ENCODE measurements around the gene SLC25A2. TPM values are rescaled to one million over a fixed set of nuclear protein-coding genes. Genes with fewer than 3 reads are reported as not detected.

SLC25A2 gene
- total and polyA plus RNA-seq, 7 donors = 0.35 to 0.82 (median 0.81) TPM; not detected in 4

DNA sequence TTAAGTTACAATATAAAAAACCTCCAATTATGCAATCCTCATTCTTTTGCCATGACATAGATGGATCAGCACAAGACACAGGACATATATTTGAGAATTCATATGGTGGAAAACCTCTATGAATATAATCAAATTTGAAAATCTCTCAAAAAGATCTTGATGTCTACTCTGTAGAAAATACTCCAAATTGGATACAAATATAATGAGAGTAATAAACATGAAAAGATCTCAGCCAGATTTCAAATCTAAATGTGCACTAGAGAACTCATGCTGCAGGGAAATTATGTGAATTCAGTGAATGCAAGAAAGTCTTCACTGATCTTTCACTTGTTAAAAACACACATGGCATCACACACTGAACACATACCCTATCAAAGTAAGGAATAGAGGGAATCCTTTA lies 44.9 kb downstream of the SLC25A2 start:
- intact Hi-C loops (cut with DNase I) = no loop called here
- TF ChIP-seq POLR2A (IDR thresholded peaks at IDR 0.05) = no peak
- TF ChIP-seq EP300 (IDR thresholded peaks at IDR 0.05) = no peak
- TF ChIP-seq, protein P1, sequence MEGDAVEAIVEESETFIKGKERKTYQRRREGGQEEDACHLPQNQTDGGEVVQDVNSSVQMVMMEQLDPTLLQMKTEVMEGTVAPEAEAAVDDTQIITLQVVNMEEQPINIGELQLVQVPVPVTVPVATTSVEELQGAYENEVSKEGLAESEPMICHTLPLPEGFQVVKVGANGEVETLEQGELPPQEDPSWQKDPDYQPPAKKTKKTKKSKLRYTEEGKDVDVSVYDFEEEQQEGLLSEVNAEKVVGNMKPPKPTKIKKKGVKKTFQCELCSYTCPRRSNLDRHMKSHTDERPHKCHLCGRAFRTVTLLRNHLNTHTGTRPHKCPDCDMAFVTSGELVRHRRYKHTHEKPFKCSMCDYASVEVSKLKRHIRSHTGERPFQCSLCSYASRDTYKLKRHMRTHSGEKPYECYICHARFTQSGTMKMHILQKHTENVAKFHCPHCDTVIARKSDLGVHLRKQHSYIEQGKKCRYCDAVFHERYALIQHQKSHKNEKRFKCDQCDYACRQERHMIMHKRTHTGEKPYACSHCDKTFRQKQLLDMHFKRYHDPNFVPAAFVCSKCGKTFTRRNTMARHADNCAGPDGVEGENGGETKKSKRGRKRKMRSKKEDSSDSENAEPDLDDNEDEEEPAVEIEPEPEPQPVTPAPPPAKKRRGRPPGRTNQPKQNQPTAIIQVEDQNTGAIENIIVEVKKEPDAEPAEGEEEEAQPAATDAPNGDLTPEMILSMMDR (IDR thresholded peaks at IDR 0.05) = no peak
- TF ChIP-seq POLR2AphosphoS5 (IDR thresholded peaks at IDR 0.05) = no peak
- H3K4me1 ChIP-seq = no peaks in the 10 kb centered on the region
- H3K4me3 ChIP-seq = no peak overlapping the region
- H3K36me3 ChIP-seq = peaks cover 0 to 14% (median 0%) of the 10 kb centered on the region in 4 donors
- no peak for DNase-seq
- H3K9me3 ChIP-seq = peaks cover 57 to 99% (median 76%) of the 10 kb centered on the region in 4 donors
- no peak overlapping the region for H3K27ac ChIP-seq
- H3K27me3 ChIP-seq = no peaks in the 10 kb centered on the region

DNA sequence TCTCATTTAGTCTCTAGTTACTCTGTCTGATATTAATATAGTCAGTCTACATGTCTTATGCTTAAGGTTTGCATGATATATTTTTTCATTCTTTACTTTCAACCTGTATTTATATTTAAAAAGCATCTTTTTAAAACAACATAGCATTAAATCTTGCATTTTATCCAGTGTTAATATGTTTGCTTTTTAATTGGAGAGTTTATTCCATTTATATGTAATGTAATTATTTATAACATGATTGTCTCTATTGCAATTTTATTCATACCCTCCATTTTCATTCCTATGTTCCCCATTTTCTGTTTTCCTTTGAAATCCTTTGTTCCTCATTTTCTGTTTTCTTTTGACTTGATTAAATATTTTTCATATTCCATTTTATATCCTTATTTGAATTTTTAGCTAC lies 45.4 kb downstream of the SLC25A2 start:
- H3K4me1 ChIP-seq = no peaks in the 10 kb centered on the region
- intact Hi-C loops (cut with DNase I) = no loop called here
- H3K27ac ChIP-seq = no peak overlapping the region
- H3K4me3 ChIP-seq = no peak overlapping the region
- H3K36me3 ChIP-seq = peaks cover 0 to 14% (median 0%) of the 10 kb centered on the region in 4 donors
- no peak for DNase-seq
- peaks cover 58 to 99% (median 74%) of the 10 kb centered on the region in 4 donors for H3K9me3 ChIP-seq
- no peaks in the 10 kb centered on the region for H3K27me3 ChIP-seq
- TF ChIP-seq POLR2A (IDR thresholded peaks at IDR 0.05) = no peak
- TF ChIP-seq, protein P1 (IDR thresholded peaks at IDR 0.05) = no peak
- no peak for TF ChIP-seq POLR2AphosphoS5 (IDR thresholded peaks at IDR 0.05)
- no peak for TF ChIP-seq EP300 (IDR thresholded peaks at IDR 0.05)

Other genes starting within 250 kb of the SLC25A2 start
Only the 30 nearest of the 38 such genes appear.
- 1 to 10 TPM; 1.4 to 5.3 (median 2.5) TPM for gene PCDHB7, start 131.4 kb downstream of the SLC25A2 start, total RNA-seq
- under 1 TPM in 1 of 3 donors, not detected in 2; 0.28 TPM for gene PCDHB7, start 131.4 kb downstream of the SLC25A2 start, polyA plus RNA-seq
- 1 to 10 TPM in 2 of 4 donors, under 1 TPM in 2; 0.71 to 2.3 (median 1.4) TPM for gene PCDHB8, start 126.3 kb downstream of the SLC25A2 start, total RNA-seq
- gene PCDHB8, start 126.3 kb downstream of the SLC25A2 start, polyA plus RNA-seq = under 1 TPM in 1 of 3 donors, not detected in 2; 0.19 TPM
- 1 to 10 TPM; 3.6 to 6.3 (median 4.8) TPM for gene PCDHB16, start 121.7 kb downstream of the SLC25A2 start, total RNA-seq
- gene PCDHB16, start 121.7 kb downstream of the SLC25A2 start, polyA plus RNA-seq = under 1 TPM in 1 of 3 donors, not detected in 2; 0.29 TPM
- 1 to 10 TPM; 2.1 to 6.2 (median 5.1) TPM for gene PCDHB9, start 116.9 kb downstream of the SLC25A2 start, total RNA-seq
- gene PCDHB9, start 116.9 kb downstream of the SLC25A2 start, polyA plus RNA-seq = under 1 TPM in 2 of 3 donors, not detected in 1; under 0.01 to 0.26 TPM
- gene PCDHB10, start 111.7 kb downstream of the SLC25A2 start, total RNA-seq = 1 to 10 TPM; 3.9 to 6.2 (median 4.9) TPM
- under 1 TPM in 2 of 3 donors, not detected in 1; 0.60 to 0.80 TPM for gene PCDHB10, start 111.7 kb downstream of the SLC25A2 start, polyA plus RNA-seq
- 1 to 10 TPM; 1.8 to 5.0 (median 3.6) TPM for gene PCDHB11, start 104.4 kb downstream of the SLC25A2 start, total RNA-seq
- gene PCDHB11, start 104.4 kb downstream of the SLC25A2 start, polyA plus RNA-seq = under 1 TPM in 1 of 3 donors, not detected in 2; 0.34 TPM
- 10 to 100 TPM in 1 of 4 donors, 1 to 10 TPM in 3; 4.3 to 10.2 (median 5.7) TPM for gene PCDHB12, start 95.3 kb downstream of the SLC25A2 start, total RNA-seq
- under 1 TPM in 2 of 3 donors, not detected in 1; 0.34 to 0.60 TPM for gene PCDHB12, start 95.3 kb downstream of the SLC25A2 start, polyA plus RNA-seq
- gene PCDHB13, start 90.1 kb downstream of the SLC25A2 start, total RNA-seq = 1 to 10 TPM; 3.3 to 7.8 (median 6.1) TPM
- under 1 TPM in 2 of 3 donors, not detected in 1; 0.23 to 0.52 TPM for gene PCDHB13, start 90.1 kb downstream of the SLC25A2 start, polyA plus RNA-seq
- gene PCDHB14, start 80.7 kb downstream of the SLC25A2 start, total RNA-seq = 10 to 100 TPM in 1 of 4 donors, 1 to 10 TPM in 3; 6.3 to 10.5 (median 8.3) TPM
- gene PCDHB14, start 80.7 kb downstream of the SLC25A2 start, polyA plus RNA-seq = 1 to 10 TPM in 1 of 3 donors, not detected in 2; 1.0 TPM
- gene PCDHB15, start 58.7 kb downstream of the SLC25A2 start, total RNA-seq = 1 to 10 TPM; 2.9 to 7.3 (median 5.4) TPM
- under 1 TPM in 2 of 3 donors, not detected in 1; 0.23 to 0.93 TPM for gene PCDHB15, start 58.7 kb downstream of the SLC25A2 start, polyA plus RNA-seq
- 10 to 100 TPM; 44.9 to 62.2 (median 48.1) TPM for gene TAF7, start 16.7 kb upstream of the SLC25A2 start, total RNA-seq
- gene TAF7, start 16.7 kb upstream of the SLC25A2 start, polyA plus RNA-seq = 10 to 100 TPM; 60.1 to 68.0 (median 62.7) TPM
- 1 to 10 TPM in 3 of 4 donors, under 1 TPM in 1; 0.71 to 1.4 (median 1.1) TPM for gene PCDHGA1, start 26.5 kb upstream of the SLC25A2 start, total RNA-seq
- gene PCDHGA1, start 26.5 kb upstream of the SLC25A2 start, polyA plus RNA-seq = under 1 TPM in 1 of 3 donors, not detected in 2; 0.26 TPM
- gene PCDHGA2, start 34.7 kb upstream of the SLC25A2 start, total RNA-seq = 1 to 10 TPM; 2.8 to 4.9 (median 3.8) TPM
- under 1 TPM in 1 of 3 donors, not detected in 2; 0.47 TPM for gene PCDHGA2, start 34.7 kb upstream of the SLC25A2 start, polyA plus RNA-seq
- 1 to 10 TPM; 1.5 to 4.4 (median 3.1) TPM for gene PCDHGA3, start 39.8 kb upstream of the SLC25A2 start, total RNA-seq
- gene PCDHGA3, start 39.8 kb upstream of the SLC25A2 start, polyA plus RNA-seq = under 1 TPM in 2 of 3 donors, not detected in 1; 0.19 to 0.60 TPM
- gene PCDHGB1, start 46.0 kb upstream of the SLC25A2 start, total RNA-seq = 1 to 10 TPM; 2.5 to 8.4 (median 4.1) TPM
- under 1 TPM in 1 of 3 donors, not detected in 2; 0.26 TPM for gene PCDHGB1, start 46.0 kb upstream of the SLC25A2 start, polyA plus RNA-seq
- 10 to 100 TPM in 1 of 4 donors, 1 to 10 TPM in 3; 5.0 to 11.3 (median 6.7) TPM for gene PCDHGA4, start 51.0 kb upstream of the SLC25A2 start, total RNA-seq
- under 1 TPM in 1 of 3 donors, not detected in 2; 0.47 TPM for gene PCDHGA4, start 51.0 kb upstream of the SLC25A2 start, polyA plus RNA-seq
- 10 to 100 TPM in 2 of 4 donors, 1 to 10 TPM in 2; 4.3 to 12.9 (median 8.0) TPM for gene PCDHGB2, start 55.9 kb upstream of the SLC25A2 start, total RNA-seq
- gene PCDHGB2, start 55.9 kb upstream of the SLC25A2 start, polyA plus RNA-seq = under 1 TPM in 1 of 3 donors, not detected in 2; 0.51 TPM
- 1 to 10 TPM; 5.3 to 8.3 (median 7.2) TPM for gene PCDHGA5, start 60.1 kb upstream of the SLC25A2 start, total RNA-seq
- gene PCDHGA5, start 60.1 kb upstream of the SLC25A2 start, polyA plus RNA-seq = under 1 TPM in 1 of 3 donors, not detected in 2; 0.57 TPM
- gene PCDHGB3, start 66.2 kb upstream of the SLC25A2 start, total RNA-seq = 10 to 100 TPM in 1 of 4 donors, 1 to 10 TPM in 3; 6.1 to 16.1 (median 7.7) TPM
- gene PCDHGB3, start 66.2 kb upstream of the SLC25A2 start, polyA plus RNA-seq = under 1 TPM in 2 of 3 donors, not detected in 1; under 0.01 to 0.41 TPM
- gene PCDHGA6, start 69.8 kb upstream of the SLC25A2 start, total RNA-seq = 10 to 100 TPM in 2 of 4 donors, 1 to 10 TPM in 2; 5.4 to 13.6 (median 8.4) TPM
- under 1 TPM in 1 of 3 donors, not detected in 2; 0.85 TPM for gene PCDHGA6, start 69.8 kb upstream of the SLC25A2 start, polyA plus RNA-seq
- 10 to 100 TPM in 3 of 4 donors, 1 to 10 TPM in 1; 8.2 to 15.2 (median 10.9) TPM for gene PCDHGA7, start 78.7 kb upstream of the SLC25A2 start, total RNA-seq
- gene PCDHGA7, start 78.7 kb upstream of the SLC25A2 start, polyA plus RNA-seq = under 1 TPM in 1 of 3 donors, not detected in 2; 0.42 TPM
- 1 to 10 TPM; 6.1 to 9.1 (median 7.5) TPM for gene PCDHGB4, start 83.6 kb upstream of the SLC25A2 start, total RNA-seq
- under 1 TPM in 1 of 3 donors, not detected in 2; 0.54 TPM for gene PCDHGB4, start 83.6 kb upstream of the SLC25A2 start, polyA plus RNA-seq
- gene PCDHGA8, start 88.6 kb upstream of the SLC25A2 start, total RNA-seq = 1 to 10 TPM; 4.4 to 7.9 (median 6.6) TPM
- under 1 TPM in 1 of 3 donors, not detected in 2; 0.16 TPM for gene PCDHGA8, start 88.6 kb upstream of the SLC25A2 start, polyA plus RNA-seq
- gene PCDHGB5, start 93.9 kb upstream of the SLC25A2 start, total RNA-seq = 10 to 100 TPM; 10.0 to 16.6 (median 11.8) TPM
- 1 to 10 TPM in 1 of 3 donors, under 1 TPM in 1, not detected in 1; 0.23 to 1.3 TPM for gene PCDHGB5, start 93.9 kb upstream of the SLC25A2 start, polyA plus RNA-seq
- 10 to 100 TPM in 3 of 4 donors, 1 to 10 TPM in 1; 7.5 to 15.8 (median 11.3) TPM for gene PCDHGA9, start 98.7 kb upstream of the SLC25A2 start, total RNA-seq
- gene PCDHGA9, start 98.7 kb upstream of the SLC25A2 start, polyA plus RNA-seq = under 1 TPM in 1 of 3 donors, not detected in 2; 0.79 TPM
- 10 to 100 TPM in 3 of 4 donors, 1 to 10 TPM in 1; 8.9 to 15.0 (median 12.1) TPM for gene PCDHGB6, start 104.0 kb upstream of the SLC25A2 start, total RNA-seq
- gene PCDHGB6, start 104.0 kb upstream of the SLC25A2 start, polyA plus RNA-seq = 1 to 10 TPM in 1 of 3 donors, not detected in 2; 1.2 TPM
- 10 to 100 TPM in 2 of 4 donors, 1 to 10 TPM in 2; 6.1 to 11.5 (median 9.0) TPM for gene PCDHGA10, start 108.9 kb upstream of the SLC25A2 start, total RNA-seq
- gene PCDHGA10, start 108.9 kb upstream of the SLC25A2 start, polyA plus RNA-seq = 1 to 10 TPM in 1 of 3 donors, under 1 TPM in 2; 0.23 to 1.0 (median 0.60) TPM
- 10 to 100 TPM; 16.1 to 19.4 (median 17.6) TPM for gene PCDHGB7, start 113.6 kb upstream of the SLC25A2 start, total RNA-seq
- 1 to 10 TPM in 1 of 3 donors, under 1 TPM in 1, not detected in 1; 0.60 to 2.4 TPM for gene PCDHGB7, start 113.6 kb upstream of the SLC25A2 start, polyA plus RNA-seq
- 10 to 100 TPM in 1 of 4 donors, 1 to 10 TPM in 3; 6.1 to 10.8 (median 8.1) TPM for gene PCDHGA11, start 117.0 kb upstream of the SLC25A2 start, total RNA-seq
- under 1 TPM in 1 of 3 donors, not detected in 2; 0.89 TPM for gene PCDHGA11, start 117.0 kb upstream of the SLC25A2 start, polyA plus RNA-seq
- gene PCDHGA12, start 126.5 kb upstream of the SLC25A2 start, total RNA-seq = 10 to 100 TPM in 2 of 4 donors, 1 to 10 TPM in 2; 5.4 to 14.1 (median 11.3) TPM
- gene PCDHGA12, start 126.5 kb upstream of the SLC25A2 start, polyA plus RNA-seq = under 1 TPM in 1 of 3 donors, not detected in 2; 0.80 TPM